Loucy (cell line): ENCODE data around the gene PRSS1.

Experiments used
- CTCF ChIP-seq: fragments of 200-600 bp; sonication (generic); conservative IDR thresholded peaks from 2 replicates; pipeline ENCODE4 v1.5.1; 2014; ENCODE audit warnings: mild to moderate bottlenecking, antibody characterized with exemption, low read length
- EZH2phosphoT487 ChIP-seq: fragments of 200-600 bp; IDR thresholded peaks from 2 replicates; pipeline ENCODE4 v1.6.1; 2018; ENCODE audit warnings: antibody characterized with exemption, mild to moderate bottlenecking, moderate library complexity, borderline replicate concordance

GRCh38 chr7:142782922-142783900 is 33.9 kb downstream of the PRSS1 start:
- TF ChIP-seq CTCF (no peak), EZH2phosphoT487 (no peak)
